Nephron (organoid): ENCODE measurements around the gene IGF2R.

ENCODE experiments used
- H3K27ac Mint-ChIP-seq, 3 experiments: 2 replicates each; pipeline ENCODE4 v1.8.0; 2020; ENCODE audit warnings: mixed read lengths in 3 of 3, mild to moderate bottlenecking in 2 of 3, moderate library complexity in 1 of 3
- H3K27me3 Mint-ChIP-seq: 2 replicates; pipeline ENCODE4 v1.8.0; 2021; ENCODE audit warnings: low read depth, mild to moderate bottlenecking, moderate library complexity, mixed read lengths
- H3K36me3 Mint-ChIP-seq: 2 replicates; pipeline ENCODE4 v1.8.0; 2020; ENCODE audit warnings: low read depth, mixed read lengths
- H3K4me1 Mint-ChIP-seq: 2 replicates; pipeline ENCODE4 v1.8.0; 2020; ENCODE audit warnings: mixed read lengths
- H3K4me3 Mint-ChIP-seq, 3 experiments: 2 replicates each; pipeline ENCODE4 v1.8.0; 2020; ENCODE audit warnings: mild to moderate bottlenecking in 3 of 3, mixed read lengths in 3 of 3, moderate library complexity in 2 of 3
- H3K9me3 Mint-ChIP-seq: 2 replicates; pipeline ENCODE4 v1.8.0; 2020; ENCODE audit warnings: mixed read lengths
- TF ChIP-seq, protein P1 (sequence below), 3 experiments: fragments of 200-600 bp; sonication (generic); IDR thresholded peaks; one replicate each; pipeline ENCODE4 v1.5.0; 2021; ENCODE audit warnings: antibody characterized with exemption in 3 of 3; ENCODE audit not compliant: unreplicated experiment in 3 of 3

The IGF2R gene

DNA sequence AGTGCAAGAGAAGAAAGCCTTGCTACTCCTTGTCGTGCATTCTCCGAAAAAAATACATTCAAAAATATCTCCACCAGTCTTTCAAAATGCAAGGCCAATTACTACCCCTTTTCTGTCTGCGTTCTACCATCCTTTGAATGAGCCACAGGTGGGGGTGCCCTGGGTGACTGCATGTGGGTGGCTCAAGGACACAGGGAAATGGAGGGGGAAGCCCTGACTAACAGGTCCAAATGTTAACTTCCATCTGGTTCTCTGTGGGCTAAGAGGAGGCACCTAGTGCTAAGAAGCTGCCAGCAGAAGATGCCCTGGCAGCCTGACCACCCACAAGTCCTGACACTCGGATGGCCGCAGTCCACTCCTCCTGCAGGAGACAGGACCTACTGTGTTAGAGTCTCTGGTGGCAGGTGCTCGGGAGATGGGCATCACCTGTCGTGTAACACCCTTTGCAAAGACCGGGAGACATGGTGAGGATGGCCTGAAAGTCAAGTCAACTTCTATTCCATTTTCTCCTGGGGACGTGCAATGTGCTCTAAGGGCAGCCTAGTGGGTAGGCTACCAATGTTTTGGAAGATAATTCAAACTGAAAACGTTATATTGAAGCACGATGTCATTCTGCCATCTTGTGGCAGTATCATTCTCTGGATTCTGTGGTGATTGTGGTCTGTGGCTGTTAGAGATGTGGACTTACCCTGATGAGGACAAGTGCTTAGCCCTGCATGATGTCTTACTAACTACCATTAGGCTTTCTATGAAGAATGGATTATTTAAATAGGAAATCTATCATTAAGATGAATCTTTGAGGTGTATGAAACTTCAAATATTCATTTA lies 27.4 kb upstream of the IGF2R start:
- no peaks in the 10 kb centered on the region for H3K36me3 Mint-ChIP-seq
- H3K27ac Mint-ChIP-seq: no peak overlapping the region
- TF ChIP-seq, protein P1, sequence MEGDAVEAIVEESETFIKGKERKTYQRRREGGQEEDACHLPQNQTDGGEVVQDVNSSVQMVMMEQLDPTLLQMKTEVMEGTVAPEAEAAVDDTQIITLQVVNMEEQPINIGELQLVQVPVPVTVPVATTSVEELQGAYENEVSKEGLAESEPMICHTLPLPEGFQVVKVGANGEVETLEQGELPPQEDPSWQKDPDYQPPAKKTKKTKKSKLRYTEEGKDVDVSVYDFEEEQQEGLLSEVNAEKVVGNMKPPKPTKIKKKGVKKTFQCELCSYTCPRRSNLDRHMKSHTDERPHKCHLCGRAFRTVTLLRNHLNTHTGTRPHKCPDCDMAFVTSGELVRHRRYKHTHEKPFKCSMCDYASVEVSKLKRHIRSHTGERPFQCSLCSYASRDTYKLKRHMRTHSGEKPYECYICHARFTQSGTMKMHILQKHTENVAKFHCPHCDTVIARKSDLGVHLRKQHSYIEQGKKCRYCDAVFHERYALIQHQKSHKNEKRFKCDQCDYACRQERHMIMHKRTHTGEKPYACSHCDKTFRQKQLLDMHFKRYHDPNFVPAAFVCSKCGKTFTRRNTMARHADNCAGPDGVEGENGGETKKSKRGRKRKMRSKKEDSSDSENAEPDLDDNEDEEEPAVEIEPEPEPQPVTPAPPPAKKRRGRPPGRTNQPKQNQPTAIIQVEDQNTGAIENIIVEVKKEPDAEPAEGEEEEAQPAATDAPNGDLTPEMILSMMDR (IDR thresholded peaks at IDR 0.05; ENCODE audit: unreplicated experiment in 3 of 3): peak; percentile 19 to 30 (median 22)
- H3K4me1 Mint-ChIP-seq: peaks cover 31% of the 10 kb centered on the region
- H3K27me3 Mint-ChIP-seq: peaks cover 3% of the 10 kb centered on the region
- H3K4me3 Mint-ChIP-seq: no peak overlapping the region
- H3K9me3 Mint-ChIP-seq: peaks cover 20% of the 10 kb centered on the region

DNA sequence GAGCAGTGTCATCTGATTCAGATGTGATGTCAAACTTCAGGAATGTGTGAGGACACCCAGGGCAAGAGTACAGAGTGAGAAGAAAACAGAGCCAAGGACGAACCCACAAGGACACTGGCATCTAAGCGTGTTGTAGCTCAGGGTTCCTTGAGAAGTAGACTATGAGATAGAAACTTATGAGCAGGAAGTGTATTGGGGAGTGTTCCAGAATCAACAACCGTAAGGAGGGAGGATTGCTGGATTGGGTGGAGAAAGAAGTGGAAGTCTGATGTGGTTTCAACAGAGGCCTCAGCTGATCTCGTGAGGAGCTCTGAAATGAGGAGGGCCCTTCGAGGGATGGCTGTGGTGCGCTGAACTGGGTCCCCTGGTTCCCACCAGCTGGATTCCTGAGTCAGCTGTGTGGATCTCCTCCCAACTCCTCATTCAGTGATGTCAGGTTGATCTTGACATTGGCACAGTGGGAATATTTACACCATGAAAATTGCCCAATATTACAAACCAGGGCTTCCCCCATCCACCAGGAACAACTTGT lies 25.7 kb upstream of the IGF2R start:
- Mint-ChIP-seq H3K4me1 (peaks cover 17% of the 10 kb centered on the region), H3K36me3 (no peaks in the 10 kb centered on the region), H3K4me3 (no peak overlapping the region), H3K9me3 (peaks cover 20% of the 10 kb centered on the region), H3K27me3 (peaks cover 3% of the 10 kb centered on the region), H3K27ac (no peak overlapping the region)
- TF ChIP-seq, protein P1 (IDR thresholded peaks at IDR 0.05; ENCODE audit: unreplicated experiment in 3 of 3): no peak

DNA sequence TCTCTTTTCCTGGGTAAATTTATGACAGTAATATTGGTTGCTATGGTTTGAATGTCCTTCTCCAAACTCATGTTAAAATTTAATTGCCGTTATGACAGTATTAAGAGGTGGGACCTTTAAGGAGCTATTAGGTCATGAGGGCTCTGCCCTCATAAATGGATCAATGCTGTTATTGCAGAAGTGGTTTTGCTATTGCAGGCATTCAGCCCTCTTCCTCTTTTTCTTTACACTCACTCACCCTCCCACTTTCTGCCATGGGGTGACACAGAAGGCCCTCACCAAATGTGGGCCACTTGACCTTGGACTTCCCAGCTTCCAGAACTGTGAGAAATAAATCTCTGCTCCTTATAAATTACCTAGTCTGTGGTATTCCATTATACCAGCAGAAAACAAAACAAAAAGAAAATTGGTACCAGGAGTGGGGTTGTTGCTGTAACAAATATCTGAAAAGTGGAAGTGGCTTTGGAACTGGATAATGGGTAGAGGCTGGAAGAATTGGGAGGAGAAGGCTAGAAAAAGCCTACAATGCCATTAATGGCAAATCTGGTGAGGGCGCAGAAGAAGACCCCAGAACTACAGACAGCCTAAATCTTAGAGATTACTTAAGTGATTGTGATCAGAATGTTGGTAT lies 24.8 kb upstream of the IGF2R start:
- H3K4me3 Mint-ChIP-seq: no peak overlapping the region
- H3K9me3 Mint-ChIP-seq: peaks cover 20% of the 10 kb centered on the region
- TF ChIP-seq, protein P1 (IDR thresholded peaks at IDR 0.05; ENCODE audit: unreplicated experiment in 3 of 3): no peak

DNA sequence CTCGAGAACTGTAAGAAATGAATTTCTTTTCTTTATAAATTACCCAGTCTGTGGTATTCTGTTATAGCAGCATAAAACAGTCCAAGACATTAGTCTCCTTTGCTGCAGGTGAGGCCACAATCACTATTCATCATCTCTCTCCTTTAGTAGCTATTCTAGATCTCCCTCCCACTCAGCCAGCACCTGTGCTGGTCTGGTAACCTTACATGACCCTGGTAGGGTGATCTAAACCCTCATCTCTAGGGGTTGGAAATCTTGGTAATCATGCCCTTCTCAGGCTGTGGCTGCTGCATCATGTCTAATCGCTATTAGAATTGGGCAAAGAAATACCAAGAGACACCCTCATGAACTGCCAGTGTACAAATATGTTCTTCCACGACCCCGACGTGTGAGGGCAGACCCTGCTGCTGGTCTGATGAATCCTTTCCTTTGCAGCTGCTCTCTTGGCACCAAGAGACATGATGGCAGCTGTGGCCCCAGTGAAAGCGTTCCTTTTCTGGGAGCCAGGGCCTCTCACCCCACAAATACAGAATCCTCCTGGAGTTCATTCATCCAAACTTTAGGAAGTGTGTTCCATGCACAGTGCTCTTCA lies 23.0 kb upstream of the IGF2R start:
- TF ChIP-seq, protein P1 (IDR thresholded peaks at IDR 0.05; ENCODE audit: unreplicated experiment in 3 of 3): no peak
- no peaks in the 10 kb centered on the region for H3K36me3 Mint-ChIP-seq
- H3K9me3 Mint-ChIP-seq: peaks cover 20% of the 10 kb centered on the region
- H3K27me3 Mint-ChIP-seq: peaks cover 2% of the 10 kb centered on the region
- H3K4me1 Mint-ChIP-seq: peaks cover 17% of the 10 kb centered on the region
- no peak overlapping the region for H3K27ac Mint-ChIP-seq
- H3K4me3 Mint-ChIP-seq: peak overlapping the region in 1 of 3 experiments; percentile 18

More for the DNA sequence above, 24.8 kb upstream of the IGF2R start:
- H3K27me3 Mint-ChIP-seq: peaks cover 3% of the 10 kb centered on the region
- H3K4me1 Mint-ChIP-seq: peaks cover 17% of the 10 kb centered on the region
- H3K27ac Mint-ChIP-seq: no peak overlapping the region
- no peaks in the 10 kb centered on the region for H3K36me3 Mint-ChIP-seq

DNA sequence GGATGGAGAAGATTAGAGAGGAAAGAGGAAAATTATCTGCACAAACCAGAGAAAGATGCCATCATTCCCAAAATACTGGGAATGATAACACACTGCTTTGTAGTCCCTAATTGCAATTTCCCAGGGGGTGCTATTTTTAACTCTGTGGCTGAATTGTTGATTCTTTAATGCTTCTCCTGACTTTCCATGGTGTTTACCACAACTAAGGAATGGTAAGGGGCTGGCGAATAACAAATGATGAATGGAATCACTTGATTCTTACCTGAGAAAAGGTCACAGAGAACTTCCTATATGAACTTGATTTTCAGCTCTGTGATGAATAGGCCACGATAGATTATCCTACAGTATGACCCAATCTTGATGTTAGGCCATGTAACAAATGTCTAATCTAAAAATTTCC lies 22.0 kb upstream of the IGF2R start:
- Mint-ChIP-seq H3K36me3 (no peaks in the 10 kb centered on the region), H3K27ac (no peak overlapping the region), H3K4me1 (peaks cover 12% of the 10 kb centered on the region), H3K27me3 (peaks cover 6% of the 10 kb centered on the region), H3K4me3 (no peak overlapping the region), H3K9me3 (peaks cover 20% of the 10 kb centered on the region)
- TF ChIP-seq, protein P1 (IDR thresholded peaks at IDR 0.05; ENCODE audit: unreplicated experiment in 3 of 3): no peak
